Right atrium auricular region (tissue), 2 donors: Measurements from ENCODE around the gene LAMA2. TPM values are rescaled to one million over a fixed set of nuclear protein-coding genes. Genes with fewer than 3 reads are reported as not detected.
A peak's percentile ranks its signal among the peaks of the same experiment; 100 is the strongest.

ENCODE experiments used
- DNase-seq: peaks from one replicate; pipeline ENCODE4 v3.0.0-alpha.2; 2019; ENCODE audit warnings: low spot score
- H3K27ac ChIP-seq, 2 donors: fragments of 200-600 bp; sonication (generic); 1 replicate in 1 of 2; 2 replicates in 1 of 2; pipeline ENCODE4 v1.5.1; 2016 to 2019
- H3K27me3 ChIP-seq, 2 donors: fragments of 200-600 bp; sonication (generic); one replicate each; pipeline versions ENCODE4 v1.5.1 to v1.6.0; 2017 to 2019
- H3K36me3 ChIP-seq: fragments of 200-600 bp; sonication (generic); one replicate; pipeline ENCODE4 v1.5.1; 2016
- H3K4me1 ChIP-seq, 2 donors: fragments of 200-600 bp; sonication (generic); one replicate each; pipeline versions ENCODE4 v1.5.1 to v1.6.0; 2017 to 2019
- H3K4me3 ChIP-seq, 2 donors: fragments of 200-600 bp; sonication (generic); 1 replicate in 1 of 2; 2 replicates in 1 of 2; pipeline ENCODE4 v1.5.1; 2017 to 2019; ENCODE audit warnings: mild to moderate bottlenecking in 1 of 2, moderate library complexity in 1 of 2
- H3K9me3 ChIP-seq, 2 donors: fragments of 200-600 bp; sonication (generic); one replicate each; pipeline ENCODE4 v1.5.1; 2019
- CTCF ChIP-seq, 2 donors: fragments of 200-600 bp; sonication (generic); IDR thresholded peaks; one replicate each; pipeline ENCODE4 v1.5.1; 2019; ENCODE audit warnings: antibody characterized with exemption in 2 of 2
- total RNA-seq, 2 donors: library from RNA; depleted of rRNA; stranded (reverse); fragments of >200 nt; gene quantifications; one replicate each; pipeline ENCODE4 v1.1.0, GENCODE V29; 2016

The LAMA2 gene
- total RNA-seq, 2 donors from 2014 or later, result 150 to 166 TPM

GRCh38 chr6:128990360-128990759 is 107.4 kb downstream of the LAMA2 start:
- no peaks in the 10 kb centered on the region for H3K4me1 ChIP-seq
- no peaks in the 10 kb centered on the region for H3K27me3 ChIP-seq
- H3K27ac ChIP-seq, result no peak overlapping the region
- DNase-seq, result no peak
- no peak overlapping the region for H3K4me3 ChIP-seq
- H3K9me3 ChIP-seq, result no peaks in the 10 kb centered on the region
- no peak for TF ChIP-seq CTCF (IDR thresholded peaks at IDR 0.05)
- H3K36me3 ChIP-seq, result no peaks in the 10 kb centered on the region

- H3K27me3 ChIP-seq, result no peaks in the 10 kb centered on the region
- H3K4me3 ChIP-seq, result no peak overlapping the region
- H3K27ac ChIP-seq, result no peak overlapping the region
- no peaks in the 10 kb centered on the region for H3K36me3 ChIP-seq
- no peak for TF ChIP-seq CTCF (IDR thresholded peaks at IDR 0.05)
- no peaks in the 10 kb centered on the region for H3K9me3 ChIP-seq
- no peak for DNase-seq
- no peaks in the 10 kb centered on the region for H3K4me1 ChIP-seq
These were observed 108.0 kb downstream of the LAMA2 start for GRCh38 chr6:128990915-128991314.

GRCh38 chr6:128993166-128993565 is 110.2 kb downstream of the LAMA2 start:
- TF ChIP-seq CTCF (IDR thresholded peaks at IDR 0.05), result no peak
- H3K4me1 ChIP-seq, result no peaks in the 10 kb centered on the region
- no peaks in the 10 kb centered on the region for H3K9me3 ChIP-seq
- H3K36me3 ChIP-seq, result no peaks in the 10 kb centered on the region
- H3K27ac ChIP-seq, result no peak overlapping the region
- DNase-seq, result no peak
- H3K4me3 ChIP-seq, result no peak overlapping the region
- no peaks in the 10 kb centered on the region for H3K27me3 ChIP-seq

- Histone ChIP-seq H3K27ac (no peak overlapping the region), H3K9me3 (no peaks in the 10 kb centered on the region), H3K4me1 (no peaks in the 10 kb centered on the region), H3K4me3 (no peak overlapping the region), H3K36me3 (no peaks in the 10 kb centered on the region), H3K27me3 (no peaks in the 10 kb centered on the region)
- TF ChIP-seq CTCF (IDR thresholded peaks at IDR 0.05), result no peak
- DNase-seq, result no peak
These were observed 114.9 kb downstream of the LAMA2 start for GRCh38 chr6:128997880-128998279.

GRCh38 chr6:129006724-129007514 is 124.0 kb downstream of the LAMA2 start:
- DNase-seq, result no peak
- peak overlapping the region; percentile 21 to 26 for H3K27ac ChIP-seq
- H3K27me3 ChIP-seq, result no peaks in the 10 kb centered on the region
- no peak for TF ChIP-seq CTCF (IDR thresholded peaks at IDR 0.05)
- H3K4me3 ChIP-seq, result no peak overlapping the region
- H3K9me3 ChIP-seq, result no peaks in the 10 kb centered on the region
- H3K36me3 ChIP-seq, result no peaks in the 10 kb centered on the region
- H3K4me1 ChIP-seq, result peaks cover 0 to 36% of the 10 kb centered on the region in 2 donors
